Osteoblast (primary cell): ENCODE measurements around the gene VPS25. TPM values are rescaled to one million over a fixed set of nuclear protein-coding genes. Genes with fewer than 3 reads are reported as not detected.

ENCODE experiments used
- DNase-seq: peaks from one replicate; pipeline ENCODE4 v3.0.0; 2011; ENCODE audit warnings: low spot score, mixed read lengths; ENCODE audit not compliant: insufficient read length; ENCODE audit errors: missing footprints
- H2AFZ ChIP-seq: 2 replicates; pipeline ENCODE4 v1.6.0; 2011; ENCODE audit warnings: mild to moderate bottlenecking, low read length
- H3K27ac ChIP-seq: 2 replicates; pipeline ENCODE4 v1.5.1; 2011; ENCODE audit warnings: mild to moderate bottlenecking, low read depth, low read length, moderate library complexity
- H3K27me3 ChIP-seq: 2 replicates; pipeline ENCODE4 v1.6.0; 2012; ENCODE audit warnings: mild to moderate bottlenecking, control low read depth, inconsistent platforms, low read length, moderate library complexity; ENCODE audit not compliant: insufficient read depth
- H3K36me3 ChIP-seq: 2 replicates; pipeline ENCODE4 v1.5.1; 2011; ENCODE audit warnings: mild to moderate bottlenecking, low read length, control low read depth, moderate library complexity; ENCODE audit not compliant: insufficient read depth
- H3K4me1 ChIP-seq: 2 replicates; pipeline ENCODE4 v1.5.1; 2011; ENCODE audit warnings: mild to moderate bottlenecking, low read length, control low read depth, moderate library complexity; ENCODE audit not compliant: insufficient read depth
- H3K4me2 ChIP-seq: 2 replicates; pipeline ENCODE4 v1.6.0; 2011; ENCODE audit warnings: mild to moderate bottlenecking, low read length; ENCODE audit not compliant: insufficient read depth
- H3K4me3 ChIP-seq: fragments of 200-600 bp; sonication (generic); 3 replicates; pipeline ENCODE4 v1.5.1; 2012; ENCODE audit warnings: mild to moderate bottlenecking, low read length, inconsistent platforms; ENCODE audit not compliant: insufficient read depth
- H3K79me2 ChIP-seq: 2 replicates; pipeline ENCODE4 v1.6.0; 2012; ENCODE audit warnings: mild to moderate bottlenecking, low read length, control low read depth, inconsistent platforms; ENCODE audit not compliant: insufficient read depth
- H3K9me3 ChIP-seq: 2 replicates; pipeline ENCODE4 v1.5.1; 2011; ENCODE audit warnings: low read depth, low read length, control low read depth
- H4K20me1 ChIP-seq: 2 replicates; pipeline ENCODE4 v1.6.0; 2012; ENCODE audit warnings: mild to moderate bottlenecking, low read length, control low read depth; ENCODE audit not compliant: insufficient read depth
- CTCF ChIP-seq: IDR thresholded peaks from 2 replicates; pipeline ENCODE4 v1.5.1; 2011; ENCODE audit warnings: mild to moderate bottlenecking, low read depth, low read length, moderate library complexity; ENCODE audit errors: extremely low read depth
- total RNA-seq: library from RNA; depleted of rRNA; stranded (reverse); fragments of >200 nt; gene quantifications from 2 replicates; pipeline ENCODE4 v1.2.3, GENCODE V29; 2012

Gene VPS25
- total RNA-seq, 1 donor: 46.7 TPM

- Histone ChIP-seq H3K27me3 (peaks cover 7% of the 10 kb centered on the region), H3K4me1 (peaks cover 18% of the 10 kb centered on the region), H3K79me2 (peaks cover 11% of the 10 kb centered on the region), H2AFZ (no peak overlapping the region), H3K27ac (no peak overlapping the region), H3K4me2 (no peak overlapping the region), H3K9me3 (no peaks in the 10 kb centered on the region), H3K36me3 (no peaks in the 10 kb centered on the region), H3K4me3 (no peak overlapping the region), H4K20me1 (no peaks in the 10 kb centered on the region)
- TF ChIP-seq CTCF: no peak
- DNase-seq: no peak
Measured at GRCh38 chr17:42748202-42748907, 24.9 kb upstream of the VPS25 start.

DNA sequence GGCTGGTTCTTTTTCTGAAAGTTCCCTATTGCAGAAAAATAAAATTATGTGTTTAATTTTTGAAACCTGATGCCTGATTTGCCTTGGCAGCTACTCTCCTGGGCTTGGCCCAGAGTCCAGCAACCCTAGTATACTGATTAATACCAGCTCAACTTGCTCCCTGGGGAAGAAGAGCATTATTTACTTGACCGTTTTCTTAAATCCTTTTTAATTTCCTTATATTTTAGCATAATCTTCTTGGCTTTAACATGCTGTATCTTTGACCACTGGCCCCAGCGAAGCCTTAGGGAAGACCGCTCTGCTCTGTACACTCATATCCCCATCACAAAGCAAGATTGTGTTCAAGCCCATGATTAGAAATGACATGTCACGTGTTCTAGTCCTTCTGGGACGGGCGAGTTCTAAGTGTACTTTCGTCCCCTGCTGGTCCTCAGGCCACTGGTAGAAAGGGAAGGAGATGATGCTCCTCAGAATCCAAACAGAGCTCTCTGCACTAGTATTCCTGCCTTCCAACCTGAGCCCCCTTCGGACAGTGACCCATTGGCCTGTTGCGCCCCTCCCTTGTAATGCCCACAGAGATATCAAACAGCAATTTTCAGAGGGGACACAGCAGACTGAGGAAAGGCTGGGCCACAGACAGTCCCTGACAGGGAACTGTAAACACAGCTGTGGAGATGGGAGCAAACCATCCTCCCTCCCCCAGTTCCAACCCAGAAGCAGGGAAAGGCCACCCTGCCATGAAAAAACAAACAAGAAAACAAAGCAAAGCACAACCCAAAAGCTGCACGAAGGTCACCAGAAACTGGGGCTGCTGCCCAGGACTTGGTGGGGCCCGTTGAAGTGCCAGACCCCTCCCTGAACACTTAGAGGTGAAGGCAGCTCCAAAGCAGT, 24.1 kb upstream of the VPS25 start:
- DNase-seq: no peak
- H2AFZ ChIP-seq: no peak overlapping the region
- H3K27me3 ChIP-seq: peaks cover 7% of the 10 kb centered on the region
- TF ChIP-seq CTCF: no peak
- no peaks in the 10 kb centered on the region for H3K9me3 ChIP-seq
- no peak overlapping the region for H3K27ac ChIP-seq
- H3K79me2 ChIP-seq: peaks cover 3% of the 10 kb centered on the region
- no peak overlapping the region for H3K4me3 ChIP-seq
- H3K4me1 ChIP-seq: peaks cover 11% of the 10 kb centered on the region
- no peaks in the 10 kb centered on the region for H4K20me1 ChIP-seq
- no peaks in the 10 kb centered on the region for H3K36me3 ChIP-seq
- H3K4me2 ChIP-seq: no peak overlapping the region

- Histone ChIP-seq H3K27me3 (peaks cover 11% of the 10 kb centered on the region), H3K9me3 (no peaks in the 10 kb centered on the region), H3K4me3 (no peak overlapping the region), H3K36me3 (no peaks in the 10 kb centered on the region), H4K20me1 (no peaks in the 10 kb centered on the region), H3K4me1 (peaks cover 6% of the 10 kb centered on the region), H3K27ac (no peak overlapping the region), H3K4me2 (no peak overlapping the region), H2AFZ (no peak overlapping the region), H3K79me2 (no peaks in the 10 kb centered on the region)
- DNase-seq: no peak
- TF ChIP-seq CTCF: no peak
Measured at GRCh38 chr17:42750739-42751344, 22.4 kb upstream of the VPS25 start.

DNA sequence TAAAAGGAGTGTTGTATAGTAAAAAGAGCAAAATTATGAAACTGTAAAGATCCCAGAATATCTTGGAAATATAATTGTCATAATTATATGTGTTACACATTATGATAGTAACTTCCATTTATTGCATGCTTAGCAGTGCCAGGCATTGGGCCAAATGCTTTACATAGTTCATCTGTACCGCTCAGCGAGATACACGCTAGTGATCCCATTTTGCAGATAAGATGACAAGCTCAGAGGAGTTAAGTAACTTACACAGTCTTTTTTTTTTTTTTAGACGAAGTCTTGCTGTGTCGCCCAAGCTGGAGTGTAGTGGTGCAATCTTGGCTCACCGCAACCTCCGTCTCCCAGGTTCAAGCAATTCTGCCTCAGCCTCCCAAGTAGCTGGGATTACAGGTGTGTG, 21.6 kb upstream of the VPS25 start:
- Histone ChIP-seq H3K4me2 (no peak overlapping the region), H4K20me1 (no peaks in the 10 kb centered on the region), H3K27me3 (peaks cover 11% of the 10 kb centered on the region), H3K4me1 (peaks cover 6% of the 10 kb centered on the region), H3K79me2 (no peaks in the 10 kb centered on the region), H3K4me3 (no peak overlapping the region), H3K9me3 (no peaks in the 10 kb centered on the region), H3K36me3 (no peaks in the 10 kb centered on the region), H3K27ac (no peak overlapping the region), H2AFZ (no peak overlapping the region)
- no peak for DNase-seq
- TF ChIP-seq CTCF: no peak
